Stimulated activated CD8-positive, alpha-beta memory T cell treated with anti-CD3 and anti-CD28 coated beads, Interleukin-4, amount 100 ng/mL, for 24 hours (primary cell): Measurements from ENCODE around the gene SYNRG.

ENCODE experiments used
- DNase-seq: peaks from one replicate; pipeline ENCODE4 v3.0.0-alpha.2; 2020; ENCODE audit warnings: low read depth

Gene SYNRG

DNA sequence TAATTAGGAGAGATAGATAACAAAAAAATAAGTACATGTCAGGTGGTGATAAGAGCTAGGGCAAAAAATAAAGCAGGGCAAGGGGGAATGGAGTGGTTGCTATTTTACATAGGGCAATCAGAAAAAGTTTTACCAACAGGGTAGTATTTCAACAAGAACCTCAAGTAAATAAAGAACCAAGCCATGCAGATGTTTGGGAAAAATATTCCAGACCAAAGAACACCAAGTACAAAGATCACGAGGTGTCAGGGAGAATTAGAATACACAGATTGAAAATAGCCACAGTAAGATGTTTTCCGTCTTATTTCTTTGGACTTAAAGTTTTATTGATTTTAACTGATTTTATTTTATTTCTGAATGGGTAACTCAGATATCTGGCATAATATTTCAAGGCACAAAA is 11.1 kb downstream of the SYNRG start:
- no peak for DNase-seq

DNA sequence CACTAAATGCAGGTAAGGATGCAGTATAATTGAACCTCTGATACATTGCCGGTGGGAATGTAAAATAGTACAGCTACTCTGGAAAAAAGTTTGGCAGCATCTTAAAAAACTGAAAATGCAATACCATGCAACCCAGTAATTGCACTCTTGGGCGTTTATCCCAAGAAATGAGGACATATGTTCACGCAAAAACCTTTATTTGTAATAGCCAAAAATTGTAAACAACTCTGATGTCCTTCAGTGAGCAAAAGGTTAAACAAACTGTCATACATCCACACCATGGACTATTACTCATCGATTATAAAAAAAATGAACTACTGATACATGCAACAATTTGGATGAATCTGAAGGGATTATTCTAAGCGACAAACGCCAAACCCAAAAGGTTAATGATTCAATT is 16.9 kb downstream of the SYNRG start:
- no peak for DNase-seq

DNA sequence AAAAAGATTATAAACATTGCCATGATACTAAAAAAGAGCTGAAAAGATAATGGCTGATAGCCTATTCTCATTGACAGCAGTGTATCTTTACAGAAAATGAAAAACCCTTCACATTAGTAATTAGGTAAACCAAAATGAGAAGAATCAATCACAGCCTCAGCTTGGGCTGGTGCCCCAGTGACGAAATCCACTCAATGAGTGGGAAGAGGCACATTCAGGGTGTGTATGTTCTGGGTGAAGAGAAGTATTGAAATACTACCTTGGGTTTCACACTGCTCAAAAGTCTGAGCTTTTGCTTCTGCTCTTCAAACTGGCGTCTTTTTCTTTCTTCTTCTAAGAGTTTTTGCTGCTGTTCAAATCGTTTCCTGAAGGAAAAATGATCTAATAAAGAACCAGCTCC is 24.2 kb downstream of the SYNRG start:
- DNase-seq = no peak

GRCh38 chr17:37576281-37576680 is 32.9 kb downstream of the SYNRG start:
- DNase-seq = no peak

GRCh38 chr17:37574427-37574826 is 34.8 kb downstream of the SYNRG start:
- no peak for DNase-seq

DNA sequence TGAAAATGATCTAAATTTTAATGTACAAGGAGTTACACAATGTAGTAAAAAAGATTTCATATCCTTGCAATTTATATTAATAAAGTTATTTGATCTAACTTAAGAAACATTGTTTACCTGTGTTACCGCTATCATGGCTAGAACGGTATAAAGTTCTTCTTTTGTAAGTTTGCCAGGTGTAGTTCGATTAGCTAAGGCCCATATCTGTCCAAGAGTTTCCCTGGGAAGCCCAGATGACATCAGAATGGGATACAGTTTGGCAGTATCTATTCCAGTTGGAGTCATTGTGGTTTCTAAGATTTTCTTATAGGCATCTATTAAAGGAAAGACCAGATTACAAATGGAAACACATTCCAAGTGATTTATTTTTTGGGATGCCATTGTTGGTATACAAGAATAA is 37.5 kb downstream of the SYNRG start:
- no peak for DNase-seq

- peak; percentile 11 for DNase-seq
Measured at GRCh38 chr17:37570527-37571093, 38.6 kb downstream of the SYNRG start.

- no peak for DNase-seq
Measured at GRCh38 chr17:37568350-37569053, 40.7 kb downstream of the SYNRG start.

GRCh38 chr17:37567538-37567937 is 41.7 kb downstream of the SYNRG start:
- DNase-seq = no peak

GRCh38 chr17:37567137-37567536 is 42.1 kb downstream of the SYNRG start:
- DNase-seq = no peak

DNA sequence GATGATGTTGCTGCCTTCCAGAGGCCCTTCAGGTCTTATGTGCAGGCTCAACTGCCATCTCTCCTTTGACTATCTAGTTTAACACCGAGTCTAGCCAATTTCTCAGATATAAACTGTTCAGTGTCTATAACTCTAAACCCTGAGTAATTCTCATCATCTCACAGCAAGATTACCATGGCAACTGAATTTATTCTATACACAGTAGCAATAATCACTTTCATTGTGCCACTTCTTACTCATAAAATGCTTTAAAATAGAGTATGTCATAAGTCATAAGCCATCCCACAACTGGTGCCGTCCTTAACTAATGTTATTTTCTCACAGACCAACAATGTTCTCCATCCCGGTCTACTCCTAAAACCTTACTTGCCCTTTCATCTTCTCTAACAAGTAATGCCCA is 45.0 kb downstream of the SYNRG start:
- DNase-seq = no peak

GRCh38 chr17:37562016-37562745 is 47.0 kb downstream of the SYNRG start:
- no peak for DNase-seq

DNA sequence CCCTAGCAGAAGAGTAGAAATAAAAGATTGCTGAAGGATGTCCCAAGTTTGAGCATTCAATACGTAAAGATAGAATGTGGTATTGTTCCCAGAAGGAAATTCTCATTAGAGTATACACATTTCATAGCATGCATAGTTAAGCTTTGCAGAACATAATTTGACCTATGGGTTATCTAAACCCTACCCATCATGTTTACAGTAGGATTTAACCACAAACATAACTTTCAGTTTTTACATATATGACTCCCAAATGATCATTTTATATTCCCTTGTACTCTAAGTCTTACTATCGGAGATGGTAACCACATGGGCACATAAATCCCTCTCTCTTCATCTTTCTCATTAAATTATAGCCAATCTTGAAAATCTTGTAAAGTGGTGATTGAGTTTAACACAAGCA is 50.9 kb downstream of the SYNRG start:
- DNase-seq = no peak

DNA sequence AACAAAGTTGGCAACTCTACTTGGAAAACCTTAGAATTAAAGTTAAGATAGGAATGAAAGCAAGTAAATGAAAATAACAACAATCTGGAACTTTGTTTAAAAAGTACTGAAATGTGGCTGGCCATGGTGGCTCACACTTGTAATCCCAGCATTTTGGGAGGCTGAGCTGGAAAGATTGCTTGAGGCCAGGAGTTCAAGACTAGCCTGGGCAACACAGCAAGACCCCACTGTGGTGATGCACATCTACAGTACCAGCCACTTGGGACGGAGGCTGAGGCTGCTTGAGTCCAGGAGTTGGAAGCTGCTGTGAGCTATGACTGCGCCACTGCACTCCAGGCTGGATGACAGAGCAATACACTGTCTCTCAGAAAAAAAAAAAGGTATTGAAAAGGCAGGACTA is 51.7 kb downstream of the SYNRG start:
- DNase-seq = no peak

DNA sequence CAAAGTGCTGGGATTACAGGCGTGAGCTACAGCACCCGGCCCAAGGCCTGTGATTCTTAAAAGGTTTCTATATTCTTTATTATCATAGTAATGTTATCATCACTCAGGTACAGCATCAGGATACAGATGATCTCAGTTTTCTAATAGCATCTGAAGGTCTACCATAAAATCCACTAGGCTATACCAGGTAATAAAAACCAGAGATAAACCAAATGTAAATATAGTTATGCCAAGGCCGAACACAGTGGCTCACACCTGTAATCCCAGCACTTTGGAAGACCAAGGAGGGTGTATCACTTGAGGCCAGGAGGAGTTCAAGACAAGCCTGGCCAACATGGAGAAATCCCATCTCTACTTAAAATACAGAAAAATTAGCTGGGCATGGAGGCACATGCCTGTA is 53.8 kb downstream of the SYNRG start:
- DNase-seq = no peak

DNA sequence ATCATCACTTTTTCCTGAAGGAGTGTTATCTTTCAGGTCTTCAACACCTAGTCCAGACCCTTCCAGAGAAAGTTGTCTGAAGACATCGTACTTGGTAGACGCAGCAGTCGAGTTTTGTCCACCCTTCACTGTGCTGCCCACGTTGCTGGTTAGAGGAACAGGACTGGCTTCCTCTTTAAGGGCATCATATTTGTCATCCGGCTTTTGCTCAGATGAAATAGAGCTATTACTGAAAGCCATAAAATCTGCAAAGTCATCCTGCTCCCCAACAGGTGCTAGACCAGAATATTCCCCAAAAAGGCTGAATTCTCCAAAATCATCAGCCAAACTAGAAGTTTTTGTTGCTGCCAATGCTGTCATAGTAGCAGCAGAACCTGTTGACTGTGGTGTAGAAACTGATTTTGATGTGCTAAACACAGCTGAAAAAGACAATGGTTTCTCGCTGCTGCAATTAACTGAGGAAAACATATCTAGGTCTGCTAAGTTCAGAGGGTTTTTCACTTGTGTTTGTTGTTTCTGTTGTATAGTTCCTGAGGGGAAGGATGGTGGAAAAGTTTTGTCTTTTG is 55.7 kb downstream of the SYNRG start:
- DNase-seq = no peak

- DNase-seq = no peak
Measured at GRCh38 chr17:37551788-37552187, 57.4 kb downstream of the SYNRG start.

GRCh38 chr17:37547986-37548385 is 61.2 kb downstream of the SYNRG start:
- no peak for DNase-seq

DNA sequence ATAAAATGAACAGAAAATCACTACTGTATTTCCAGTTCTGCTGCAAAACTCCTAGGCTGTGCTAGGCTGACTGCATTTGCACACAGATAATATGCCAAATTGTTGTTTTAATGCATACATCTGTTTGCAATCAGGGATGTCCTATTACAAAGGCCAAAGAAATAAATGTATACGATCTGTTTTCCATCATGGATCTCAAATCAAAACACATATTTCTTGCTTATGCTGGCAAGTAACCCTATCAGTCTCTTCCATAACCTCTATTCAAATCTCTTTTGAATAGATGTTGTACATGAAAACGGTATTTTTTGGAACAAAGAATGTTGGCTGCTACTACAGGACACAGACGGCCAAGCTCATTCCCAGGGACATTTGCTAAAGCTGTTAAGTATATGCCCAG is 62.9 kb downstream of the SYNRG start:
- DNase-seq = no peak

GRCh38 chr17:37545486-37545885 is 63.7 kb downstream of the SYNRG start:
- DNase-seq = no peak

DNA sequence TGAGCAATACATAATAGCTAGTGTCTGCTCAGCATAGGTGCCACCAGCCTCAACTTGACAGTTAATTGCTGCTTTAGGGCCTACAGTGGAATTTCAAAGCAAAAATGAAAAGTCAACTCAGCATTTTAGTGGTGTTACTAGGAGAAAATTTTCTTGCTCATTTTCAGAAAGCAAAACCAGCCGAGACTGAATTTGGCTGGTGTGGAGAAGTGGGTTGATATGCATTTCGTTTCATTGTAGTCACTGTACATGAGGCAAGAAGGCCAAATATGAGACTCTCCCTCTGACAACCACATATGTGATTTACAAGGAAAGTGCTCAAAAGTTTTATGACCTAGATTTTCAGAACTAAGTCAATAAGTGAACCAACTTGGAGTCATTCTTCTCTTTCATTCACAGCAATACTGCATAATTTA is 65.6 kb downstream of the SYNRG start:
- no peak for DNase-seq

DNA sequence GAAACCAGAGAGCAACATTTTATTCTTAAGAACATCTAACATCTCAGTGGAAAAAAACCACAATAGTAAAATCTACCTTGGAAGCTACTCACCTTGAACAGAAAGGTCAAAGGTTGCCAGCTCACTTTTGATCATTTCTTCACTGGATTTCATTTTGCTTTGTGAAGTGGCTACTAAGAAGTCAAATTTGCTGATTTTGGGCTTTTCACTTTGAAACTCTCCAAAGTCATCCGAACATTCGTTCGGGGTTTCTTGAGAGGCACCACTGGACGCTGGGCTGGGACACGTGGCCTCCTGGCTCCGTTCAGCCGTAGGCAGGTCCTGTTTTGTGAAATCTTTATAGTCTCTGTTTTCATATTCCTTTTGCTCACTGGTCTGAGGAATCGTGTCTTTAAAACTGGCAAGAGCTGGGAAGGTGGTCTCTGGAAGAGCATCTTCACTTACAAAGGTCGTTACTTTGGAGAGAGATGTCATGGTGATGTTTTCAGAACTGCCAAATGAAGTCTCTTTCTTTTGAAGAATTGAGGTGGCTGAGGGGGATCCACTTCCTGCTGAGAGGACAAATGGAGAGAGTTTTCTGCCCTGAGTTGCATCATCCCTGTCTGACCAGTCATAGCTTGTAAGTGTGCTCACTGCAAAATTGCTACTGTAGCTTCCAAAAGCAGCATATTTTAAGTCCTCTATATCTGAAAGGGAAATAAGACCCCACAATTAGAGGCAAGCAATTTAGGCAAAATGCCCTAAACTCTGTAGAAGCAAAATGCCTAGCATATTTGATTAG is 67.1 kb downstream of the SYNRG start:
- no peak for DNase-seq
